NT2/D1 (cell line): ENCODE measurements around the gene ZAR1L.

Source experiments
- DNase-seq: peaks from one replicate; pipeline ENCODE4 v3.0.0-alpha.2; 2011; ENCODE audit warnings: low read depth, low spot score
- H3K27me3 ChIP-seq: 2 replicates; pipeline ENCODE4 v1.6.0; 2011; ENCODE audit warnings: mild to moderate bottlenecking; ENCODE audit not compliant: insufficient read length, insufficient read depth
- H3K36me3 ChIP-seq: 2 replicates; pipeline ENCODE4 v1.6.1; 2011; ENCODE audit warnings: mild to moderate bottlenecking, low read length, mixed read lengths; ENCODE audit not compliant: insufficient read depth, insufficient read length
- H3K4me1 ChIP-seq: 2 replicates; pipeline ENCODE4 v1.5.1; 2011; ENCODE audit not compliant: insufficient read depth, insufficient read length
- H3K4me3 ChIP-seq: 2 replicates; pipeline ENCODE4 v1.5.1; 2011; ENCODE audit warnings: low read depth; ENCODE audit not compliant: insufficient read length
- H3K9ac ChIP-seq: 2 replicates; pipeline ENCODE4 v1.6.0; 2011; ENCODE audit warnings: low read depth; ENCODE audit not compliant: insufficient read length
- H3K9me3 ChIP-seq: 2 replicates; pipeline ENCODE4 v1.5.1; 2011; ENCODE audit warnings: mild to moderate bottlenecking, low read length; ENCODE audit not compliant: insufficient read depth
- SUZ12 ChIP-seq: IDR thresholded peaks from 2 replicates; pipeline ENCODE4 v1.6.1; 2011; ENCODE audit not compliant: insufficient read length, insufficient read depth; ENCODE audit errors: extremely low read depth
- YY1 ChIP-seq: IDR thresholded peaks from 2 replicates; pipeline ENCODE4 v1.6.1; 2011; ENCODE audit not compliant: insufficient read length, insufficient read depth
- ZNF274 ChIP-seq: IDR thresholded peaks from 2 replicates; pipeline ENCODE4 v1.6.1; 2011; ENCODE audit warnings: mild to moderate bottlenecking, low read depth, low read length

Gene ZAR1L

DNA sequence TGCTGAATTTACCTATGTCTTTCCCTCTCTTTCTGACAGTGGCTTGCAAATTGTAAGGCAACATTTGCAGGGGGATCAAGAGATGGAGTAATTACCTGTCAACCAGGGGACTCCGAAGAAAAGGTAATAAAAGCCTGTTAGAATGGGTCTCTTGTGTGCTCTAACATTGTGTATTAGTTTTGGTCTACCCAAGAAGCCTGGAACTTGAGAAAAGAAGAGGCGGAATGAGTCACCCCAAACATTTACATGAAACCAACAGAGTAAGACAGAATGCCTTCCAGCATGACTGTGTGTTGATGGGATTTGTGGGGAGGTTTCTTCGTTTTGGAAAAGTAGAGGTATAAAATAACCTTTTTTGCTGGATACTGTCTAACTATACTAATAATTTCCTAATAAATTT lies 36.7 kb downstream of the ZAR1L start:
- no peak overlapping the region for H3K9ac ChIP-seq
- DNase-seq = peak; percentile 3
- no peaks in the 10 kb centered on the region for H3K27me3 ChIP-seq
- no peaks in the 10 kb centered on the region for H3K4me1 ChIP-seq
- no peak overlapping the region for H3K4me3 ChIP-seq
- TF ChIP-seq SUZ12 (no peak), ZNF274 (no peak), YY1 (no peak)
- H3K9me3 ChIP-seq = no peaks in the 10 kb centered on the region
- no peaks in the 10 kb centered on the region for H3K36me3 ChIP-seq

DNA sequence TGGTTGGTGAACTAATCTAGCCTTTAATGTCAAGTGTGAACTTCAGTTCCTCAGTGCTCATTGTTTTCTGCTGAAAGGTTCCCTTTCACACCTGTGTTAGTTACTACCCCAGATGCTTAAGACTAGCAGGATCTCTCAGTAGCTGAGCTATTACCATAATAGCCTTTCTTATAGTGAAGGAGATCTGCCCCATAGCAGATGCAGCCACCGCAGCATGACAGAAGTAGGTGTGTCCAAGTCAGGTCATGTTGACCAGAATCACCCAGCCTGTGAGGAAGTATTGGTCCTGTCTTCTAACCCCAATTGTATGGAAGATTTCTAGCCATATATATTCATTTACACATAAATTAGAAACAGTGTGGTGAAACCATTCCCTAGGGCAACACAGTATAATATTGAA lies 37.3 kb downstream of the ZAR1L start:
- no peak for DNase-seq
- no peak overlapping the region for H3K4me3 ChIP-seq
- no peak overlapping the region for H3K9ac ChIP-seq
- no peaks in the 10 kb centered on the region for H3K9me3 ChIP-seq
- no peaks in the 10 kb centered on the region for H3K36me3 ChIP-seq
- H3K4me1 ChIP-seq = no peaks in the 10 kb centered on the region
- TF ChIP-seq YY1 = no peak
- no peak for TF ChIP-seq ZNF274
- no peak for TF ChIP-seq SUZ12
- no peaks in the 10 kb centered on the region for H3K27me3 ChIP-seq

DNA sequence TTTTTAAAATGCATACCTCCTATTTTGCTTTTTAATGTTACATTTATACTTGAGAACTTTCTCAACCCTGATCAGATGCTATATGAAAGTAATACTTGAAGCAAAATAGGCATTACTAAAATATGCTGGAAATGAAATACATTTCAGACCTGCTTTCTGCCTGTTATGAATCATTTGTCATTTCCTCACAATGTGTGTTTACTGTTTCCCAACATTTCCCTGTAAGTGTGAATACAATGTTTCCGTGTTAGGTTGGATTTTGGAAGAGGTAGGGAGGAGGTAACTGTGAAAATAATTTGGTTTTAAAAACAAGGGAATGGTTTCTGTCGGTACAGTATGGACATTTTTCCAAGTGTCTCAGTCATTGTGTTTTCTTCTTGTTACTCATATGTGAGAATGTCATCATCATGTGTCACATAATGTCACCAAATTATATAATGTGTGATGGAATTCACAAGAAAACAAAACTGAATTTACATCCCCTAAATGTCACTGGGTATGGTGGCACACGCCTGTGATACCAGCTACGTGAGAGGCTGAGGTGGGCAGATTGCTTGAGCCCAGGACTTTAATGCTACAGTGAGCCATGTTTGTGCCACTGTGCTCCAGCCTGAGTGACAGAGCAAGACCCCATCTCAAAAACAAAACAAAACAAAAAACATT lies 43.0 kb downstream of the ZAR1L start:
- TF ChIP-seq SUZ12 (no peak), ZNF274 (no peak), YY1 (no peak)

DNA sequence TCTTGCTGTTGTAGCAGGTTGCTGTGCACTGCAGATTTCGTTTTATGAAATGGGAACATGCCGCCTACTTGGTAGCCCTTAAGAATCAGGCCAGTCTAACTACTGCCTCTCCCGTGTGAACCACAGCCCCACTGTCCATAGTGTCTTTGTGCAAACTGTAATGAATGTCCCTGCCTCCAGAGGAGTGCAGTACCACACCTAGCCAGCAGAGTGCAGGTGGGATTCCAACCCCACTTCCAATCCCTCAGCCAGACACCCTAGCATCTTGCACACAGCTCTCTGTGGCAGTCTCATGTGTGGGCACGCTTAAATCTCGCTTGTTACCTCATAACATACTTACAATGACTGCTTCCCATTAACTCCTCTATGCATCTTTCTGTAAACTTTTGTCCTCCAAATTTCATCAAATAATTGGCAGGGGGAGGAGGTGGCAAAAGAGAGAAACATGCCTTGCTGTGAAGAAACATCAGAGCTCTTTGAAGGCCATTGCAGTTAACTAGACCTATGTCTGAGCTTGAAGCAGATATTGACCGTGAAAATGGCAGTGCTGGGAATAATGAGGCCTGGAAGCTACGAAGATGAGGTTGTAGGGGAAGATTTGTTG lies 47.2 kb downstream of the ZAR1L start:
- Histone ChIP-seq H3K4me3 (no peak overlapping the region), H3K4me1 (no peaks in the 10 kb centered on the region), H3K9ac (no peak overlapping the region), H3K27me3 (no peaks in the 10 kb centered on the region), H3K36me3 (no peaks in the 10 kb centered on the region), H3K9me3 (no peaks in the 10 kb centered on the region)
- TF ChIP-seq ZNF274 (no peak), YY1 (no peak), SUZ12 (no peak)
- DNase-seq = no peak

More for the DNA sequence above, 43.0 kb downstream of the ZAR1L start:
- no peak overlapping the region for H3K9ac ChIP-seq
- DNase-seq = no peak
- H3K4me3 ChIP-seq = no peak overlapping the region
- H3K27me3 ChIP-seq = no peaks in the 10 kb centered on the region
- no peaks in the 10 kb centered on the region for H3K4me1 ChIP-seq
- no peaks in the 10 kb centered on the region for H3K36me3 ChIP-seq
- H3K9me3 ChIP-seq = no peaks in the 10 kb centered on the region

DNA sequence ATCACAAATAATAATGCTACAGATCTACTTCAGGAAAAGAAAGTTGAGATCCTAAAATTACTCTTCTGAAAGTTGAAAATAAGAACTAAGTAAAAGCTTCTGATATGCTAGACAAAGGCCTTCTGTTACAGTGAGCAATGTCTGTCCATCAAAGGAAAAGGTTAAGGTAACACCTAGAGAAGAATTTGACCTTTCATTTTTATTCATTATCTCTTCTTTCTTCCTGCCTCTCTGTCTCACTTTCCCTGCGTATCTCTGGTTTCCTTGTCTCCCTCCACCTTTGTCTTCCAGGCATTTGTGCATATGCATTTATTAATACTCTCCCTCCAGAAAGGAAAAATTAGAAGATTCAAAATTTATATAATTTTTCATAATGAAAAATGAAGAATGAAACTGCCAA lies 49.0 kb downstream of the ZAR1L start:
- no peaks in the 10 kb centered on the region for H3K9me3 ChIP-seq
- no peak overlapping the region for H3K4me3 ChIP-seq
- no peak for DNase-seq
- H3K4me1 ChIP-seq = no peaks in the 10 kb centered on the region
- no peak overlapping the region for H3K9ac ChIP-seq
- no peak for TF ChIP-seq ZNF274
- TF ChIP-seq YY1 = no peak
- TF ChIP-seq SUZ12 = no peak
- H3K27me3 ChIP-seq = no peaks in the 10 kb centered on the region
- no peaks in the 10 kb centered on the region for H3K36me3 ChIP-seq

DNA sequence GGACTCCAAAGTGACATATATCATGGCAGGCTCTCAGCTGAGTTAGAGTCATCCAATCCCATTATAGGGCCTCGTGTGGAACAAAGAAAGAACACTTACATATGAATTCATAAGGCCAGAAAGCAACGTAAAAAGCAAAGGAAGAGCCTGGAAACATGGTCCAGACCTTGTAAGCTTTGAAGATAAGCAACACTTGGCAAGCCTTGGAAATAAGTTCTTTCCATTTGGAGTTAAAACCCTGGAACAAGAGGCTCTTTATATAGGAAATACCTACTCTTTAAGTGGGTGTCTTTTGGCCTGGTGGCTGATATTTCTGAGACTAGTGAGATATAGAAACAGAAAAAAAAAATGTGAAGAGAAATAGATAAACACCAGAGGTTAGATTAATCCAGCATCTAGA lies 49.4 kb downstream of the ZAR1L start:
- TF ChIP-seq YY1 (no peak), SUZ12 (no peak), ZNF274 (no peak)
- no peak overlapping the region for H3K4me3 ChIP-seq
- no peak for DNase-seq
- H3K27me3 ChIP-seq = no peaks in the 10 kb centered on the region
- no peaks in the 10 kb centered on the region for H3K36me3 ChIP-seq
- H3K9ac ChIP-seq = no peak overlapping the region
- no peaks in the 10 kb centered on the region for H3K4me1 ChIP-seq
- H3K9me3 ChIP-seq = no peaks in the 10 kb centered on the region

GRCh38 chr13:32264407-32264806 lies 50.8 kb downstream of the ZAR1L start:
- H3K27me3 ChIP-seq = no peaks in the 10 kb centered on the region
- H3K4me1 ChIP-seq = no peaks in the 10 kb centered on the region
- no peak for DNase-seq
- TF ChIP-seq SUZ12 (no peak), YY1 (no peak), ZNF274 (no peak)
- no peak overlapping the region for H3K9ac ChIP-seq
- no peaks in the 10 kb centered on the region for H3K9me3 ChIP-seq
- H3K36me3 ChIP-seq = no peaks in the 10 kb centered on the region
- H3K4me3 ChIP-seq = no peak overlapping the region
